NB4 (cell line): ENCODE data around the gene ADGRG7.
A peak's percentile ranks its signal among the peaks of the same experiment; 100 is the strongest.

ENCODE experiments used
- DNase-seq: peaks from one replicate; pipeline ENCODE4 v3.0.0; 2010; ENCODE audit warnings: low read depth
- H3K4me3 ChIP-seq: one replicate; pipeline ENCODE4 v1.5.1; 2011; ENCODE audit warnings: mild to moderate bottlenecking, low read depth, low read length, moderate library complexity
- MYC ChIP-seq: IDR thresholded peaks from 2 replicates; pipeline ENCODE4 v1.6.1; 2011; ENCODE audit warnings: low read depth, low read length
- POLR2A ChIP-seq: IDR thresholded peaks from 2 replicates; pipeline ENCODE4 v1.6.1; 2011; ENCODE audit warnings: mild to moderate bottlenecking; ENCODE audit not compliant: insufficient read length; ENCODE audit errors: extremely low read depth
- TF ChIP-seq, protein P1 (sequence below): IDR thresholded peaks from 2 replicates; pipeline ENCODE4 v1.6.1; 2011; ENCODE audit warnings: low read depth, low read length
- TF ChIP-seq, protein P2 (sequence below): IDR thresholded peaks from one replicate; pipeline ENCODE4 v1.5.1; 2012; ENCODE audit warnings: low read depth, low read length

The ADGRG7 gene

DNA sequence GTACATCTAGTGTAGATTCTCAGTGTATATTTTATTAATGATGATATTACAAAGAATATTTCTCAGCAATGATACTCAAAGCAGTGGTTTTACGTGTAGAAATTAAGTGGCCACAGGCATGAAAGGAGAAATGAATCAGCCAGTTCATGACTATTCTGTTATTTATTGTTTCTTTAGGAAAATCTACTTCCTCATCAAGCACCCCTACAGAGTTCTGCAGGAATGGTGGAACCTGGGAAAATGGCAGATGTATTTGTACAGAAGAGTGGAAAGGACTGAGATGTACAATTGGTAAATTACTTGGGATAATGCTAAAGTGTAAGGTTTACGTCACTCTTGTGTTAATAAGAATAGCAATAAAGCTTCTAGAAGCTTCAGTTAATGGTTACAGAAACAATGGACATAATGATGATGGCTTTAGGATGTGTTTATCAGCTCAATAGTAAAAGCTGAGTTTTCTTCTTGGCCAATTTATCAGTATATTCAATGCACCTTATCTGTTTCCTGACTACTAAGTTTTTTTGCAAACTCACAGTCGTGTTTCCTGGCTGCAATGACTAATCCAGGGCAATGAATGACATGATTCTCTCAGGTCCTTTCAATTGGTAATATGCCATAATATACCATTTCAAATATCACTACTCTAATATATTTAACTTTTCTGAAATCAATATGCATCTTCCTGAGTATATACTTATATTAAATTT, 20.2 kb downstream of the ADGRG7 start:
- DNase-seq, result no peak
- no peak overlapping the region for H3K4me3 ChIP-seq
- no peak for TF ChIP-seq POLR2A
- TF ChIP-seq, protein P1, sequence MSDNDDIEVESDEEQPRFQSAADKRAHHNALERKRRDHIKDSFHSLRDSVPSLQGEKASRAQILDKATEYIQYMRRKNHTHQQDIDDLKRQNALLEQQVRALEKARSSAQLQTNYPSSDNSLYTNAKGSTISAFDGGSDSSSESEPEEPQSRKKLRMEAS, result no peak
- TF ChIP-seq, protein P2, sequence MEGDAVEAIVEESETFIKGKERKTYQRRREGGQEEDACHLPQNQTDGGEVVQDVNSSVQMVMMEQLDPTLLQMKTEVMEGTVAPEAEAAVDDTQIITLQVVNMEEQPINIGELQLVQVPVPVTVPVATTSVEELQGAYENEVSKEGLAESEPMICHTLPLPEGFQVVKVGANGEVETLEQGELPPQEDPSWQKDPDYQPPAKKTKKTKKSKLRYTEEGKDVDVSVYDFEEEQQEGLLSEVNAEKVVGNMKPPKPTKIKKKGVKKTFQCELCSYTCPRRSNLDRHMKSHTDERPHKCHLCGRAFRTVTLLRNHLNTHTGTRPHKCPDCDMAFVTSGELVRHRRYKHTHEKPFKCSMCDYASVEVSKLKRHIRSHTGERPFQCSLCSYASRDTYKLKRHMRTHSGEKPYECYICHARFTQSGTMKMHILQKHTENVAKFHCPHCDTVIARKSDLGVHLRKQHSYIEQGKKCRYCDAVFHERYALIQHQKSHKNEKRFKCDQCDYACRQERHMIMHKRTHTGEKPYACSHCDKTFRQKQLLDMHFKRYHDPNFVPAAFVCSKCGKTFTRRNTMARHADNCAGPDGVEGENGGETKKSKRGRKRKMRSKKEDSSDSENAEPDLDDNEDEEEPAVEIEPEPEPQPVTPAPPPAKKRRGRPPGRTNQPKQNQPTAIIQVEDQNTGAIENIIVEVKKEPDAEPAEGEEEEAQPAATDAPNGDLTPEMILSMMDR, result no peak
- TF ChIP-seq MYC, result no peak

GRCh38 chr3:100630664-100631063, 21.3 kb downstream of the ADGRG7 start:
- DNase-seq, result no peak
- no peak overlapping the region for H3K4me3 ChIP-seq
- TF ChIP-seq, protein P2, result no peak
- TF ChIP-seq POLR2A, result no peak
- TF ChIP-seq, protein P1, result no peak
- TF ChIP-seq MYC, result no peak

GRCh38 chr3:100631236-100631635, 21.8 kb downstream of the ADGRG7 start:
- TF ChIP-seq POLR2A, result no peak
- no peak for DNase-seq
- H3K4me3 ChIP-seq, result no peak overlapping the region

- no peak overlapping the region for H3K4me3 ChIP-seq
- peak; percentile 28 for DNase-seq
- TF ChIP-seq MYC, result no peak
These were observed 25.3 kb downstream of the ADGRG7 start for GRCh38 chr3:100634493-100635272.

DNA sequence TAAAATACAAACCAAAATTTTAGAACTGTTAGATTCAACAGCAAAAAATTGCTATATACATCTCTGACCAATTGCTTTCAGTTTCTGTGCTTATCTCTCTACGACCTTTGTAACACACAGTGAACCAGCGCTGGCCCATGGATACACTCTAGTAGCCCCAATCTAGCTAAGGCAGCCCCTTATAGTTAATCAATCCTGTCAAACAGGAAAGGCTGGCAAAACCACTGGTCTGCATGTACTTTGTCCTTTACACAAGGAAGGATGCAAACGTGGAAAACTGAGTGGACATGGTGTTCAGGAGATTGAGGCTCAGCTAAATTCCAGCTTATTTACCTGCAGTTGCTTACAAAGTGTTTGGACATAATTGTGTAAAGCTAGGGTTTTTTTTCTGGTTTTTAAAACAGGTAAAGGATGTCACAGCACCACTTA, 25.9 kb downstream of the ADGRG7 start:
- no peak for DNase-seq
- TF ChIP-seq POLR2A (no peak), MYC (no peak)
- TF ChIP-seq, protein P2, result no peak
- TF ChIP-seq, protein P1, result no peak
- no peak overlapping the region for H3K4me3 ChIP-seq

DNA sequence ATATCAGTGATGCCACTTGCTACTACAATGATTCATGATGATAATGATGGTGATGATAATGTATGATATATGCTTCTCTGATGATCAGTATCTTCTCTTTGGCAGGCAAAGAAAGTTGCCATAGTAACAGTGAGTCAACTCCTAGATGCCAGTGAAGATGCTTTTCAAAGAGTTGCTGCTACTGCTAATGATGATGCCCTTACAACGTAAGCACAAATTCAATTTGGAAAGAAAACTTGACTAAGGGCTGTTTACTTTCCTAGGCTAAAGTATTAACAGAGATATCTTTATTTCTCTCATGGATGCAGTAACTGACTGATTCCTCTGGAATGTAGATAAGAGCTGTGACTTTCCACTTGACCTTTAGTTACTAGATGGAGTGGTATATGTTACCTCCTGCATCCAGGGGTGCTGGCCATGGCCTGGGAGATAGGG, 27.8 kb downstream of the ADGRG7 start:
- no peak overlapping the region for H3K4me3 ChIP-seq
- no peak for DNase-seq
- TF ChIP-seq, protein P2, result no peak
- TF ChIP-seq POLR2A (no peak), MYC (no peak)
- TF ChIP-seq, protein P1, result no peak

DNA sequence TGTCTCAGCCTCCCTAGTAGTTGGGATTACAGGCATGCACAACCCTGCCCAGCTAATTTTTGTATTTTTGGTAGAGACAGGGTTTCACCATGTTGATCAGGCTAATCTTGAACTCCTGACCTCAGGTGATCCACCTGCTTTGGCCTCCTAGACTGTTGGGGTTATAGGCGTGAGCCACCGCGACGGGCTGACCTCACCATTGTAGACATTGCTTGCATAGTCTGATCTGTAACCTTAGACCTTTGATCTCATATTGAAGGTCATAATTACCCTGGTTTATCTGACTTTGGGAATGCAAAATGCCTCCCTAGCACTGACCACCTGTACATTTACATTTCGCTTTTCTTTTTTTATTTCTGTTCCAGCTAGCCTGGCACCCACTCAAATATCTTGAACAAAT, 31.2 kb downstream of the ADGRG7 start:
- TF ChIP-seq MYC (no peak), POLR2A (no peak)
- TF ChIP-seq, protein P1, result no peak
- TF ChIP-seq, protein P2, result no peak
- no peak for DNase-seq
- H3K4me3 ChIP-seq, result no peak overlapping the region
